Amniotic stem cell (primary cell): ENCODE data around the gene SPDYE18.
"Not testable (repeated sequence)": the region's sequence is repeated elsewhere in the genome, so short reads cannot be mapped to it uniquely, and the experiment has no call there.

Source experiments
- DNase-seq: peaks from one replicate; lab custom pipeline; 2025; lab: John Stamatoyannopoulos, UW

The SPDYE18 gene

GRCh38 chr7:77006127-77007110 lies 55.9 kb downstream of the SPDYE18 start:
- DNase-seq, result not testable (repeated sequence)

GRCh38 chr7:77005461-77006057 lies 56.8 kb downstream of the SPDYE18 start:
- DNase-seq, result not testable (repeated sequence)

- DNase-seq, result not testable (repeated sequence)
These were observed 58.2 kb downstream of the SPDYE18 start for GRCh38 chr7:77004151-77004550.

GRCh38 chr7:77003241-77003640 lies 59.1 kb downstream of the SPDYE18 start:
- not testable (repeated sequence) for DNase-seq

- DNase-seq, result not testable (repeated sequence)
These were observed 59.6 kb downstream of the SPDYE18 start for GRCh38 chr7:77002678-77003233.

GRCh38 chr7:77002104-77002503 lies 60.3 kb downstream of the SPDYE18 start:
- not testable (repeated sequence) for DNase-seq
